Measurements from ENCODE around the gene ASF1A.
"Not testable (repeated sequence)": the region's sequence is repeated elsewhere in the genome, so short reads cannot be mapped to it uniquely, and the experiment has no call there.

The ASF1A gene

DNA sequence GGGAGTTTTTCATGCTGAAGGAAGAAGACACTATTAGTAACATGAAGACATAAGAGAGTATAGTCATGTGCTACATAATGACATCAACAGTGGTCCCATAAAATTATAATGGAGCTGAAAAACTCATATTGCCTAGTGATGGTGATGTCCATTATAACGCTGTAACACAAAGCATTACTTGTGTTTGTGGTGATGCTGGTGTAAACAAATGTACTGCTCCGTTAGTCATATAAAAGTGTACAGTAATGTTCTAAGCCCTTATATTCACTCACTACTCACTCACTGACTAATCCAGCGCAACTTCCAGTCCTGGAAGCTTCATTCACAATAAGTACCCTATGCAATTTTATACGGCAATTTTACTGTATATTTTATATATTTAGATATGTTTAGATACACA is 26.8 kb upstream of the ASF1A start:
- intact Hi-C loops (cut with DNase I; ENCODE audit: low total_unique reads) = no loop called here
- H3K4me1 ChIP-seq = peaks cover 0 to 17% (median 4%) of the 10 kb centered on the region in 4 donors
- peaks cover 0 to 2% (median 0%) of the 10 kb centered on the region in 3 donors for H3K36me3 ChIP-seq
- TF ChIP-seq, protein P1, sequence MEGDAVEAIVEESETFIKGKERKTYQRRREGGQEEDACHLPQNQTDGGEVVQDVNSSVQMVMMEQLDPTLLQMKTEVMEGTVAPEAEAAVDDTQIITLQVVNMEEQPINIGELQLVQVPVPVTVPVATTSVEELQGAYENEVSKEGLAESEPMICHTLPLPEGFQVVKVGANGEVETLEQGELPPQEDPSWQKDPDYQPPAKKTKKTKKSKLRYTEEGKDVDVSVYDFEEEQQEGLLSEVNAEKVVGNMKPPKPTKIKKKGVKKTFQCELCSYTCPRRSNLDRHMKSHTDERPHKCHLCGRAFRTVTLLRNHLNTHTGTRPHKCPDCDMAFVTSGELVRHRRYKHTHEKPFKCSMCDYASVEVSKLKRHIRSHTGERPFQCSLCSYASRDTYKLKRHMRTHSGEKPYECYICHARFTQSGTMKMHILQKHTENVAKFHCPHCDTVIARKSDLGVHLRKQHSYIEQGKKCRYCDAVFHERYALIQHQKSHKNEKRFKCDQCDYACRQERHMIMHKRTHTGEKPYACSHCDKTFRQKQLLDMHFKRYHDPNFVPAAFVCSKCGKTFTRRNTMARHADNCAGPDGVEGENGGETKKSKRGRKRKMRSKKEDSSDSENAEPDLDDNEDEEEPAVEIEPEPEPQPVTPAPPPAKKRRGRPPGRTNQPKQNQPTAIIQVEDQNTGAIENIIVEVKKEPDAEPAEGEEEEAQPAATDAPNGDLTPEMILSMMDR (IDR thresholded peaks at IDR 0.05) = no peak
- H3K9me3 ChIP-seq = no peaks in the 10 kb centered on the region
- no peaks in the 10 kb centered on the region for H3K27me3 ChIP-seq
- DNase-seq = no peak
- no peak overlapping the region for H3K4me3 ChIP-seq
- no peak overlapping the region for H3K27ac ChIP-seq

DNA sequence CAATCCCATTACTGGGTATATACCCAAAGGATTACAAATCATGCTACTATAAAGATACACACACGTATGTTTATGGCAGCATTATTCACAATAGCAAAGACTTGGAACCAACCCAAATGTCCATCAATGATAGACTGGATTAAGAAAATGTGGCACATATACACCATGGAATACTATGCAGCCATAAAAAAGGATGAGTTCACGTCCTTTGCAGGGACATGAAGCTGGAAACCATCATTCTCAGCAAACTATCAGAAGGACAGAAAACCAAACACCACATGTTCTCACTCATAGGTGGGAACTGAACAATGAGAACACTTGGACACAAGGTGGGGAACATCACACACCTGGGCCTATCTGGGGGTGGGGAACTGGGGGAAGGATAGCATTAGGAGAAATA is 25.1 kb upstream of the ASF1A start:
- H3K9me3 ChIP-seq; intact Hi-C loops (cut with DNase I; ENCODE audit: low total_unique reads): not testable (repeated sequence)

DNA sequence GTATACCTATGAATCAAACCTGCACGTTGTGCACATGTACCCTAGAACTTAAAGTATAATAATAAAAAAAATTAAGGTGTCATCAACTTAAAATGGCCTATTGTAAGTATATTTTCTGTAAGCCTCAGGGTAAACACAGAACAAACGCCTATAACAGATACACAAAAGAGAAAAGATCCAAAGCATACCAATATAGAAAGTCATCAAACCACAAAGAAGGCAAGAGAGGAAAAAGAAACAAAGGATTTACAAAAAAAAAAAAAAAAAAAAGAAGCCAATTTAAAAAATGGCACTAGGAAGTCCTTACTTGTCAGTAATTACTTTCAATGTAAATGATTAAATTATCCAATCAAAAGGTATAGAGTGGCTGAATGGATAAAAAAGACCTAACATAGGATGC is 24.6 kb upstream of the ASF1A start:
- H3K36me3 ChIP-seq = no peaks in the 10 kb centered on the region
- peaks cover 0 to 11% (median 4%) of the 10 kb centered on the region in 4 donors for H3K4me1 ChIP-seq
- TF ChIP-seq, protein P1 (IDR thresholded peaks at IDR 0.05) = no peak
- H3K9me3 ChIP-seq = no peaks in the 10 kb centered on the region
- H3K27ac ChIP-seq = no peak overlapping the region
- H3K27me3 ChIP-seq = no peaks in the 10 kb centered on the region
- DNase-seq = no peak
- intact Hi-C loops (cut with DNase I; ENCODE audit: low total_unique reads) = no loop called here
- no peak overlapping the region for H3K4me3 ChIP-seq

More for the DNA sequence above, 25.1 kb upstream of the ASF1A start:
- H3K36me3 ChIP-seq, DNase-seq, H3K27ac ChIP-seq, H3K4me3 ChIP-seq, H3K27me3 ChIP-seq: not testable (repeated sequence)
- H3K4me1 ChIP-seq = peaks cover 0 to 15% (median 4%) of the 10 kb centered on the region in 4 donors

DNA sequence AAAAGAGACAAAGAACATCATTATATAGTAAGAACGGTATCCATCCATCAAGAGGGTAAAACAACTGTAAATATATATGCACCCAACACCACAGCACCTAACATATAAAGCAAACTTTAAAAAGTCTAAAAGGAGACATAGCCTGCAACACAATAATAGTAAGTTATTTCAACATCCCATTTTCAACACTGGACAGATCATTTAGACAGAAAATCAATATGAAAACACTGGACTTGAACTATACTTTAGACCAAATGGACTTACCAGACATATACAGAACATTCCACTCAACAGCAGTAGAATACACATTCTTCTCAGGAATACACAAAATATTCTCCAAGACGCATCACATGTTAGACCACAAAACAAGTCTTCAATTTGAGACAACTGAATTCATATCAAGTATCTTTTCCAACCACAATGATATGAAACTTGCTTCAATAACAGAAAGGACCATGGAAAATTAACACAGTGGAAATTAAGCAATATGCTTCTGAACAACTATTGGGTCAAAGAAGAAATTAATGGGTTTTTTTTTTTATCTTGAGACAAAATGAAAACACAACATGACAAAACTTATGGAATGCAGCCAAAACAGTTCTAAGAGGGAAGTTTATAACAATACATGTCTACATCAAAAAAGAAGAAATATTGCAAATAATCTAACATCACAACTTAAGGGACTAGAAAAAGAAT is 23.9 kb upstream of the ASF1A start:
- intact Hi-C loops (cut with DNase I; ENCODE audit: low total_unique reads) = no loop called here
- no peak for DNase-seq
- Histone ChIP-seq H3K27me3 (no peaks in the 10 kb centered on the region), H3K27ac (no peak overlapping the region), H3K4me1 (peaks cover 0 to 4% (median under 1%) of the 10 kb centered on the region in 4 donors), H3K9me3 (no peaks in the 10 kb centered on the region), H3K36me3 (no peaks in the 10 kb centered on the region), H3K4me3 (no peak overlapping the region)
- TF ChIP-seq, protein P1 (IDR thresholded peaks at IDR 0.05) = no peak

DNA sequence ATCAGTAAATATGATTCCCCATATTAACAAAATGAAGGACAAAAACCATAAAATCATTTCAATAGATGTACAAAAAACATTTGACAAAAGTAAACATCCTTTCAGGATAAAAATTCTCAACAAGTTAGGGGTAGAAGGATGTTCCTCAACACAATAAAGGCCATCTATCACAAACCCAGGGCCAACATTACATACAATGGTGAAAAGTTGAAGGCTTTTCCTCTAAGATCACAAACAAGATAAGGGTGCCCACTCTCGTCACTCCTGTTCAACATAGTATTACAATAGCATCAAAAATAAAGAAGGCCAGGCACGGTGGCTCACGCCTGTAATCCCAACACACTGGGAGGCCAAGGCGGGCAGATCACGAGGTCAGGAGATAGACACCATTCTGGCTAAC is 22.6 kb upstream of the ASF1A start:
- TF ChIP-seq, protein P1 (IDR thresholded peaks at IDR 0.05) = no peak
- no peaks in the 10 kb centered on the region for H3K27me3 ChIP-seq
- DNase-seq = no peak
- H3K36me3 ChIP-seq = no peaks in the 10 kb centered on the region
- H3K4me3 ChIP-seq = no peak overlapping the region
- H3K9me3 ChIP-seq = no peaks in the 10 kb centered on the region
- intact Hi-C loops (cut with DNase I; ENCODE audit: low total_unique reads) = no loop called here
- no peak overlapping the region for H3K27ac ChIP-seq
- H3K4me1 ChIP-seq = no peaks in the 10 kb centered on the region

DNA sequence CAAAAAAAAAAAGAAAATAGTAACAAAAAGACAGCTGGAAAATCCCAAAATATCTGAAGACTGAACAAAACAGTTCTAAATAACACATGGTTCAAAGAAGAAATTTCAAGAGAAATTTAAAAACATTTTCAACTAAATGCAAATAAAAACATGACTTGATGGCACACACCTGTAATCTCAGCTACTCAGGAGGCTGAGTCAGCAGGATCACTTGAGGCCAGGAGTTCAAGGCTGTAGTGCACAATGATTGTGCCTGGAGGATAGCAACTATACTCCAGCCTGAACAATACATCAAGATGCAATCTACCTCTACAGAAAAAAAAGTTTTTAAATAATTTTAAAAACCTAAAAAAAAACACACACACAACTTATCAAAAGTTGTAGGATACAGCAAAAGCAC is 21.6 kb upstream of the ASF1A start:
- H3K4me1 ChIP-seq = no peaks in the 10 kb centered on the region
- no peaks in the 10 kb centered on the region for H3K36me3 ChIP-seq
- DNase-seq = no peak
- TF ChIP-seq, protein P1 (IDR thresholded peaks at IDR 0.05) = no peak
- no peaks in the 10 kb centered on the region for H3K9me3 ChIP-seq
- intact Hi-C loops (cut with DNase I; ENCODE audit: low total_unique reads) = no loop called here
- H3K4me3 ChIP-seq = no peak overlapping the region
- no peaks in the 10 kb centered on the region for H3K27me3 ChIP-seq
- no peak overlapping the region for H3K27ac ChIP-seq
